Smooth muscle cell (in vitro differentiated cells): ENCODE measurements around the gene PIP4P1. TPM values are rescaled to one million over a fixed set of nuclear protein-coding genes. Genes with fewer than 3 reads are reported as not detected.

ENCODE experiments used
- DNase-seq: peaks from one replicate; lab custom pipeline; 2025; ENCODE audit not compliant: unreplicated experiment; lab: John Stamatoyannopoulos, UW
- H2AFZ ChIP-seq: fragments of 200-600 bp; sonication (generic); 2 replicates; pipeline ENCODE4 v1.6.0; 2016; ENCODE audit warnings: antibody characterized with exemption, low read depth, mild to moderate bottlenecking
- H3F3A ChIP-seq: fragments of 200-600 bp; sonication (generic); 2 replicates; pipeline ENCODE4 v1.6.0; 2017; ENCODE audit warnings: antibody characterized with exemption, low read depth
- H3K27ac ChIP-seq: fragments of 200-600 bp; sonication (generic); 2 replicates; pipeline ENCODE4 v1.5.1; 2016; ENCODE audit warnings: low read depth, mild to moderate bottlenecking
- H3K27me3 ChIP-seq: fragments of 200-600 bp; sonication (generic); 2 replicates; pipeline ENCODE4 v1.6.1; 2016; ENCODE audit warnings: low read depth, mild to moderate bottlenecking
- H3K36me3 ChIP-seq: fragments of 200-600 bp; sonication (generic); 2 replicates; pipeline ENCODE4 v1.5.1; 2016; ENCODE audit warnings: low read depth
- H3K4me1 ChIP-seq: fragments of 200-600 bp; sonication (generic); 2 replicates; pipeline ENCODE4 v1.5.1; 2016; ENCODE audit warnings: low read depth
- H3K4me2 ChIP-seq: fragments of 200-600 bp; sonication (generic); 2 replicates; pipeline ENCODE4 v1.6.0; 2016; ENCODE audit warnings: mild to moderate bottlenecking
- H3K4me3 ChIP-seq: fragments of 200-600 bp; sonication (generic); 2 replicates; pipeline ENCODE4 v1.5.1; 2016; ENCODE audit warnings: mild to moderate bottlenecking
- H3K79me2 ChIP-seq: fragments of 200-600 bp; sonication (generic); 2 replicates; pipeline ENCODE4 v1.6.0; 2016; ENCODE audit warnings: low read depth, mild to moderate bottlenecking
- H3K9ac ChIP-seq: fragments of 200-600 bp; sonication (generic); 2 replicates; pipeline ENCODE4 v1.6.0; 2016; ENCODE audit warnings: low read depth
- H3K9me3 ChIP-seq: fragments of 200-600 bp; sonication (generic); replicated peaks from 2 replicates; pipeline ENCODE4 v1.5.1; 2016; ENCODE audit warnings: low read depth
- H4K20me1 ChIP-seq: fragments of 200-600 bp; sonication (generic); 2 replicates; pipeline ENCODE4 v1.6.0; 2016; ENCODE audit warnings: low read depth
- WGBS: methylation state at CpG from one replicate; pipeline ENCODE4 v1.1.7; 2016; ENCODE audit warnings: low lambda C conversion rate; 5-methylcytosine and 5-hydroxymethylcytosine counted together
- polyA plus RNA-seq: library from polyadenylated mRNA; unstranded; fragments of >200 nt; fragmentation: Nextera tagmentation; extraction: Ambion mirVana; gene quantifications from 2 replicates; pipeline ENCODE4 v1.2.1, GENCODE V29; 2016
- total RNA-seq: library from RNA; depleted of rRNA; stranded (reverse); fragments of >200 nt; gene quantifications from 2 replicates; pipeline ENCODE4 v1.2.3, GENCODE V29; 2014
- TF ChIP-seq, protein P1 (sequence below): fragments of 200-600 bp; sonication (generic); IDR thresholded peaks from 2 replicates; pipeline ENCODE4 v1.5.1; 2017; ENCODE audit warnings: borderline replicate concordance, mild to moderate bottlenecking, antibody characterized with exemption; ENCODE audit not compliant: insufficient read depth, poor library complexity, severe bottlenecking

Gene PIP4P1
- total and polyA plus RNA-seq, 2 experiments from 2014 or later, result 24.8 to 54.9 TPM

DNA sequence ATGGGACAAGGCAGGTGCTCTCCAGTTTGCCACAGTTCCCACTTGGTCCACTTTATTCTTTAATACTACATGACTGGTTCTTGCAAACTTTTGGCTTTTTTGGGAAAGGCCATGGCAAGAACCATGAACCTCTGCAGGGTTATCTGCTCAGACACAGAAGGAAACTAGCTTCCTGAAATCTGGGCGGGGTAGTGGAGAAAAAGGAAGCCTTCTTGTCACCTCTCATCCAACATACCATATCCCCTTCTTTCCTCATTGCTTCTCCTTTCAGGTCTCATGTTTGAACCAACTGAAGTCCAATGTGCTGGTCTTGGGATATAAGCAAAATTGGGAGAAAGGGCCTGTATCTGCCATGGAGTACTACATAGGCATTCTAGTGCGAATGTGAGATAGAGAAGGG, 19.8 kb downstream of the PIP4P1 start:
- no peaks in the 10 kb centered on the region for H3K4me1 ChIP-seq
- no peaks in the 10 kb centered on the region for H4K20me1 ChIP-seq
- H3F3A ChIP-seq, result no peaks in the 10 kb centered on the region
- no peaks in the 10 kb centered on the region for H3K9me3 ChIP-seq
- H3K4me3 ChIP-seq, result no peak overlapping the region
- TF ChIP-seq, protein P1, sequence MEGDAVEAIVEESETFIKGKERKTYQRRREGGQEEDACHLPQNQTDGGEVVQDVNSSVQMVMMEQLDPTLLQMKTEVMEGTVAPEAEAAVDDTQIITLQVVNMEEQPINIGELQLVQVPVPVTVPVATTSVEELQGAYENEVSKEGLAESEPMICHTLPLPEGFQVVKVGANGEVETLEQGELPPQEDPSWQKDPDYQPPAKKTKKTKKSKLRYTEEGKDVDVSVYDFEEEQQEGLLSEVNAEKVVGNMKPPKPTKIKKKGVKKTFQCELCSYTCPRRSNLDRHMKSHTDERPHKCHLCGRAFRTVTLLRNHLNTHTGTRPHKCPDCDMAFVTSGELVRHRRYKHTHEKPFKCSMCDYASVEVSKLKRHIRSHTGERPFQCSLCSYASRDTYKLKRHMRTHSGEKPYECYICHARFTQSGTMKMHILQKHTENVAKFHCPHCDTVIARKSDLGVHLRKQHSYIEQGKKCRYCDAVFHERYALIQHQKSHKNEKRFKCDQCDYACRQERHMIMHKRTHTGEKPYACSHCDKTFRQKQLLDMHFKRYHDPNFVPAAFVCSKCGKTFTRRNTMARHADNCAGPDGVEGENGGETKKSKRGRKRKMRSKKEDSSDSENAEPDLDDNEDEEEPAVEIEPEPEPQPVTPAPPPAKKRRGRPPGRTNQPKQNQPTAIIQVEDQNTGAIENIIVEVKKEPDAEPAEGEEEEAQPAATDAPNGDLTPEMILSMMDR, result no peak
- 93% methylated on average over 2 of the region's 2 CpGs for WGBS
- H3K9ac ChIP-seq, result no peak overlapping the region
- no peaks in the 10 kb centered on the region for H3K79me2 ChIP-seq
- H3K4me2 ChIP-seq, result no peak overlapping the region
- DNase-seq, result no peak
- H3K27ac ChIP-seq, result no peak overlapping the region
- H2AFZ ChIP-seq, result no peak overlapping the region
- H3K27me3 ChIP-seq, result no peaks in the 10 kb centered on the region
- peaks cover 1% of the 10 kb centered on the region for H3K36me3 ChIP-seq

DNA sequence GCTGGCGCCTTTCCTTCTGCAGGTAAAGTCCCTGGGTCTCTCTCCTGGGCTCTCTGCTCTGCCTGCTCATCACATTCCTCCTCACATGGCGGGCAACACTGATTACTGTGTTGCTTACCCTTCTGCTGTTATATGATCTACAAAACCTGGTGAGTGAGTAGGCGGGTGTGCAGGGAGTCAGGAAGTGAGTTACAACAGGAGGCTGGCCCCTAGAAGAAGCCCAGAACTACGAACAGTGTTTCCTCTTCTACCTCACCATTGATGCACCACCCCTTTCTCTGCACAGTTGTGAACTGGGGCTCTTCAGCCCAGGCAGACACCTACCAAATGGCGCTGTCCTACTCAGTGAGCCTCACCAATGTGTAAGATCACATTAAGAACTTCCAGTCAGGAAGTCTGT, 20.4 kb downstream of the PIP4P1 start:
- H3K36me3 ChIP-seq, result no peaks in the 10 kb centered on the region
- no peak overlapping the region for H3K27ac ChIP-seq
- DNase-seq, result no peak
- WGBS, result 82% methylated on average over 5 of the region's 5 CpGs
- H3K9ac ChIP-seq, result no peak overlapping the region
- H3K27me3 ChIP-seq, result no peaks in the 10 kb centered on the region
- no peaks in the 10 kb centered on the region for H3K79me2 ChIP-seq
- TF ChIP-seq, protein P1, result no peak
- H4K20me1 ChIP-seq, result no peaks in the 10 kb centered on the region
- no peaks in the 10 kb centered on the region for H3K9me3 ChIP-seq
- H2AFZ ChIP-seq, result no peak overlapping the region
- no peaks in the 10 kb centered on the region for H3F3A ChIP-seq
- no peaks in the 10 kb centered on the region for H3K4me1 ChIP-seq
- H3K4me2 ChIP-seq, result no peak overlapping the region
- H3K4me3 ChIP-seq, result no peak overlapping the region

DNA sequence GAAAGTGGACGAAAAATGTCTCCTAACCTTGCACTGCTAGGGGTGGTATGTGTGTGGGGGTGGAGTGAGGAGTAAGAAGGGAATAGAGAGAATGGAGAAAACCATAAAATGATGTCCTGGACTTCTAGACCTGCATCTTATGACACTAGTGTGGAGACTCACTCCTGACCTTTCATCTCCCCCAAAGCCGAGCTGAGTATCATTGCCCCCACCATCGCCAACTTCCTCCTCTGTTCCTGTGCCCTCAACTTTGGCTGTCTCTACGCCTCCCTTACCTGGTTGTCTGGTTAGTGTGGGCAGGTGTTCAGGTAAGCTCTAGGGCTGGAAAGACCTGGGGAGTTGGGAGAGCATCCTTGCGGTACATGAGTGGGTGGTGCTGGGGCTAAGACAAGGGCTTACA, 20.8 kb downstream of the PIP4P1 start:
- Histone ChIP-seq H3K9me3 (no peaks in the 10 kb centered on the region), H3K27ac (no peak overlapping the region), H3K4me2 (no peak overlapping the region), H4K20me1 (no peaks in the 10 kb centered on the region), H3K27me3 (no peaks in the 10 kb centered on the region), H3F3A (no peaks in the 10 kb centered on the region), H3K79me2 (no peaks in the 10 kb centered on the region), H3K4me1 (no peaks in the 10 kb centered on the region), H3K4me3 (no peak overlapping the region), H3K9ac (no peak overlapping the region), H2AFZ (no peak overlapping the region), H3K36me3 (no peaks in the 10 kb centered on the region)
- TF ChIP-seq, protein P1, result no peak
- DNase-seq, result no peak
- 79% methylated on average over 5 of the region's 5 CpGs for WGBS

DNA sequence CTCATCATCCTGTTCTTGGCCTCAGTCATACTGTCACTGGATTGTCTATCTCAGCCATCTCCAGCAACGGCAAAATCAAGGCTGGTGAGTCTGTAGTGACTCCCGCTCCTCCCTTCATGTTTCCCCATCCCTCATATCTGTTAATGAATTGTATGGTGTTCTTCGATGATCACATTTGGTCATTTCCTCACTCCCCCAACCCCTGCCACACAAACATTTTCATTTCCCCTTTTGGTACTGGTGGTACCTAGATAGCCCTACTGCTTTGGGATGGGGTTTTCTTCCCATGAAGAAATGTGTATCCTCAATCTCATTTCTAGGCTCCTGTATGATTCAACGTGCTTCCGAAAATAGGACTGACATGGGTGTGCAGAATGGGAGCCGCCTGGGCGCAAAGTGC, 22.6 kb downstream of the PIP4P1 start:
- WGBS, result 93% methylated on average over 7 of the region's 7 CpGs
- Histone ChIP-seq H3K36me3 (no peaks in the 10 kb centered on the region), H3K4me2 (no peak overlapping the region), H4K20me1 (no peaks in the 10 kb centered on the region), H3K9ac (no peak overlapping the region), H3K9me3 (no peaks in the 10 kb centered on the region), H3K27ac (no peak overlapping the region), H3F3A (no peaks in the 10 kb centered on the region), H3K4me3 (no peak overlapping the region), H3K4me1 (no peaks in the 10 kb centered on the region), H2AFZ (no peak overlapping the region), H3K79me2 (no peaks in the 10 kb centered on the region), H3K27me3 (no peaks in the 10 kb centered on the region)
- TF ChIP-seq, protein P1, result no peak
- DNase-seq, result no peak
